HG03432 (cell line): ENCODE results near the gene CCNI2.
"Not testable (repeated sequence)": the region's sequence is repeated elsewhere in the genome, so short reads cannot be mapped to it uniquely, and the experiment has no call there.

Experiments used
- ATAC-seq: cut with Tn5 transposase; IDR thresholded peaks from one replicate; pipeline ENCODE4 v1.9.1; 2021; ENCODE audit warnings: mild to moderate bottlenecking, moderate library complexity; ENCODE audit not compliant: unreplicated experiment

CCNI2 gene

GRCh38 chr5:132778129-132778528 is 30.9 kb downstream of the CCNI2 start:
- ATAC-seq = no peak

GRCh38 chr5:132778856-132779255 is 31.6 kb downstream of the CCNI2 start:
- no peak for ATAC-seq

- ATAC-seq = no peak
Observed at GRCh38 chr5:132779961-132780360, 32.7 kb downstream of the CCNI2 start.

- no peak for ATAC-seq
Observed at GRCh38 chr5:132780577-132780976, 33.4 kb downstream of the CCNI2 start.

- ATAC-seq = no peak
Observed at GRCh38 chr5:132781029-132781428, 33.8 kb downstream of the CCNI2 start.

- ATAC-seq = no peak
Observed at GRCh38 chr5:132782101-132782500, 34.9 kb downstream of the CCNI2 start.

- no peak for ATAC-seq
Observed at GRCh38 chr5:132785365-132785764, 38.1 kb downstream of the CCNI2 start.

- no peak for ATAC-seq
Observed at GRCh38 chr5:132785864-132786263, 38.6 kb downstream of the CCNI2 start.

GRCh38 chr5:132787076-132787475 is 39.9 kb downstream of the CCNI2 start:
- ATAC-seq = no peak

GRCh38 chr5:132788508-132788907 is 41.3 kb downstream of the CCNI2 start:
- ATAC-seq = no peak

GRCh38 chr5:132788990-132789886 is 42.0 kb downstream of the CCNI2 start:
- ATAC-seq = no peak

- ATAC-seq = no peak
Observed at GRCh38 chr5:132790201-132790865, 43.1 kb downstream of the CCNI2 start.

- no peak for ATAC-seq
Observed at GRCh38 chr5:132791026-132791425, 43.8 kb downstream of the CCNI2 start.

GRCh38 chr5:132797651-132798050 is 50.4 kb downstream of the CCNI2 start:
- ATAC-seq = no peak

- ATAC-seq = no peak
Observed at GRCh38 chr5:132799392-132799791, 52.2 kb downstream of the CCNI2 start.

- no peak for ATAC-seq
Observed at GRCh38 chr5:132800545-132800944, 53.3 kb downstream of the CCNI2 start.

GRCh38 chr5:132802044-132802684 is 54.9 kb downstream of the CCNI2 start:
- ATAC-seq = no peak

GRCh38 chr5:132802685-132803066 is 55.5 kb downstream of the CCNI2 start:
- ATAC-seq = not testable (repeated sequence)
